A549 treated with AZD9567 at 1 μM for 4 hours (cell line): Measurements from ENCODE around the gene ERCC2. TPM values are rescaled to one million over a fixed set of nuclear protein-coding genes. Genes with fewer than 3 reads are reported as not detected.

Experiments
- total RNA-seq: library from RNA; stranded (reverse); fragments of 200-300 nt; extraction: Qiagen RNA extraction; gene quantifications from 5 replicates; pipeline ENCODE4 v1.2.3, GENCODE V29; 2022; ENCODE audit not compliant: insufficient read depth

The ERCC2 gene
- total RNA-seq: 11.4 to 14.4 TPM (median 14.2 TPM) in 5 replicates

DNA sequence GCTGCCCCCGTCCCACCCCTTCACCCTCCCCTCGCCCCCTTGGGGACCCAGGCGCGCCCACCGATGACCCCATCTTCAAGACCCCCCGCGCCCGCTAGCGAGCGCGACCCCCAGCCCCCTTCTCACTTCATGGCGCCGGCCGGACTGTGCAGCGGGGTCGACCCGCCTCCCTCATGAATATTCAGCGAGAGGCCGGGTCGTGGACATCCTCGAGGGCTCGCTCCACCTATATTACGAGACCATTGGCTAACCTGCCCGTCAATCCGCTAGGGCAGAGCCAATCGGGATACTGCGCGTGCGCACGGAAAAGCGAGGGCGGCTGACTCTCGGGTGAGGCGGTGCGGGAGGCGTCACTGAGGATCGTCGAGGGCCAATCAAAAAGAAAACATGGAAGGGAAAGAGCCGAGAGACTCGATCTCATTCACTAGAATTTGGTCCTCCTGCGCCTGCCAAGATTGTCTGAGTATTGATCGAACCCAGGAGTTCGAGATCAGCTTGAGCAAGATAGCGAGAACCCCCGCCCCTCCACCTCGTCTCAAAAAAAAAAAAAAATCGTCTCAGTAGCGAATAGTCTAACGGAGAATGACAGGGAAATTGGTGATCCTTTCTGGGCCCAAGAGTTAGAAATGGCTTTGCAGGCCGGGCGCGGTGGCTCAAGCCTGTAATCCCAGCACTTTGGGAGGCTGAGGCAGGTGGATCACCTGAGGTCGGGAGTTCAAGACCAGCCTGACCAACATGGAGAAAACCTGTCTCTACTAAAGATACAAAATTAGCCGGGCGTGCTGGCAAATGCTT lies at the start of gene ERCC2:
ERCC2 (minus strand) TSS at position 164 of the 795 bp plus-strand sequence; CDS start at position 131, 33 bp downstream.

DNA sequence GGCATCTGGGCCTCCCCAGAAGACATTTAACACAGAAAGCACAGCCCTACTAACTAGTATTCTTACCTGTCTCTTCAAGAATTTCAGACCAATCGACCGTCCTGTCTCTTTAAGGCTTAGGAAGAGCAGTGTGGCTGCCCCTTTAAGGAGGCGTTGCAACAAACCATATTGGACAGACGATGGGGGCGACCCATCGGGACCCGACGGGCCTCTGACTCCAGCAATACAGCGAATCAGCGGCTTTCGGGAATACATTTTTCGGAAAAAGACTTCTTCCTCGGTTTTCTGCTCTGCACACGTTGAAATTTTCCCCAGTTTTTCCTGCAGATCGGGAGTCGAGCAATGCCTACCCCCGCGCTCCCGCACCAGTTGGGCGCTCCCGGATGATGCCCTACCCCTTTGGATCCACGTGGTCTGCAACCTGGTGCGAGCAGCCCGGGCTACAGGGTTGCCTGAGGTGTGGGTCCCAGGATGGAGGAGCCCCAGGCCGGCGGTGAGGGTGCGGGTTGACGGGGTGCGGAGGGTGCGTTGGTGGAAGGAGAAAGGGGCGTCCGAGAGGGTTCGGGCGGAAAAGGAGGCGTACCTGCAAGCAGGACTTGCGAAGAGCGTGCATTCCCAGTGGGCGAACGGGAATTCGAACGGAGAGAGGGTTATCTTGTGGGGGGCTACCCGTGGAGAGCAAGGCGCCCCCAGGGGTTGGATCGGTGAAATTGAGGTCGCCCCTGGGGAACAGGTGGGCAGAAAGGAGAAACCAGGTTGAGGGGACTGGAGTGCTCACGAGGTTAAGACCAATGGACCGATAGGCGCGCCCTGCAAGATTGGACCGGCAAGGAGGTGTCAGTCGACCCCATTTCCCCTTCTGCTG lies 36.1 kb upstream of the ERCC2 start, which contains the start of gene POLR1G:
POLR1G (plus strand) TSS at position 419 of the 865 bp plus-strand sequence; CDS start at position 472, 53 bp downstream.

GRCh38 chr19:45404557-45405434 lies 34.4 kb upstream of the ERCC2 start, which contains the start of gene PPP1R13L:
Gene PPP1R13L, minus strand, starts transcription at chr19:45405069. Its CDS starts 6,751 bp downstream, at chr19:45398318.

GRCh38 chr19:45340232-45340898 lies 30.0 kb downstream of the ERCC2 start, which contains the start of gene KLC3:
Gene KLC3, plus strand, starts transcription at chr19:45340750. Its CDS starts 4,792 bp downstream, at chr19:45345542.

DNA sequence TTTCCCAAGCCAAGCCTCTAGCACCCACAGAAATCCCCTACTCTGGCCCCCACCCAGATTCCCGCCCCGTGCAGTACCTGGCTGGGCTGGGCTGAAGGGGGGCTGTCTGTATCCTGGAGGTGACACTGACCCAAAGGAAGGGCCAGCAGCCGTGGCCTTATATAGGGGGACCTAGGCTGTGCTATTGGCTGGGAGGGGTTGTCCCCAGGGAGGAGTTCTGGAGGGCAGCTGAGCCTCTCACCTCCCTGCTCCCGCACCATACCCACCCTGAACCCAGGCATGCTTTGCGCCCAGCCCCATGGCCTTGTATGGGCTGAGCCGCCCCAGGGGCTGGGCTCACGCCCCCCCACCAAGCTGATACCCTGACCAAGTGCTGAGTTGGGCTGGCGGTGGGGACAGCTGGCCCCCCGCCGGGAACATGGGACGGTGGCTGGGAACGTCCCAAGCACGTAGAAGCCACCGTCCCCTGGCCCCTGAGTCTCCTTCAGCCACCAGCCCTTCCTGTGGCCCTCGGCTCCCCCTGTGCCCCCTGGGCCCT lies 47.6 kb downstream of the ERCC2 start, which contains the start of gene CKM:
CKM (minus strand) TSS at position 132 of the 538 bp plus-strand sequence. CDS start 3,162 bp downstream, outside the sequence.

Other genes with a start within 250 kb of the ERCC2 start
- gene NKPD1, start 209.6 kb downstream of the ERCC2 start, total RNA-seq: 0.28 to 0.40 TPM (median 0.35 TPM) in 4 of 5 replicates, not detected in the other
- gene TRAPPC6A, start 192.3 kb downstream of the ERCC2 start, total RNA-seq: 35.3 to 48.3 TPM (median 43.4 TPM) in 5 replicates
- 18.7 to 23.9 TPM (median 21.8 TPM) in 5 replicates for gene BLOC1S3, start 191.8 kb downstream of the ERCC2 start, total RNA-seq
- gene EXOC3L2, start 125.2 kb downstream of the ERCC2 start, total RNA-seq: 1.2 to 2.0 TPM (median 1.6 TPM) in 4 of 5 replicates, not detected in the other
- gene MARK4, start 119.3 kb downstream of the ERCC2 start, total RNA-seq: 6.2 to 9.4 TPM (median 7.8 TPM) in 5 replicates
- gene CKM, start 47.7 kb downstream of the ERCC2 start, total RNA-seq: 0.05 to 0.07 TPM in 2 of 5 replicates, not detected in the others
- 0.87 to 1.3 TPM (median 0.91 TPM) in 4 of 5 replicates, not detected in the other for gene KLC3, start 29.8 kb downstream of the ERCC2 start, total RNA-seq
- 19.0 to 37.6 TPM (median 35.5 TPM) in 5 replicates for gene PPP1R13L, start 34.5 kb upstream of the ERCC2 start, total RNA-seq
- 47.1 to 57.7 TPM (median 51.3 TPM) in 5 replicates for gene POLR1G, start 36.1 kb upstream of the ERCC2 start, total RNA-seq
- gene ERCC1, start 53.3 kb upstream of the ERCC2 start, total RNA-seq: 139 to 171 TPM (median 165 TPM) in 5 replicates
- gene FOSB, start 97.4 kb upstream of the ERCC2 start, total RNA-seq: 10.2 to 21.4 TPM (median 18.8 TPM) in 5 replicates
- gene RTN2, start 126.5 kb upstream of the ERCC2 start, total RNA-seq: 5.6 to 13.1 TPM (median 12.6 TPM) in 5 replicates
- gene PPM1N, start 127.9 kb upstream of the ERCC2 start, total RNA-seq: 6.9 to 10.4 TPM (median 8.2 TPM) in 5 replicates
- 159 to 241 TPM (median 195 TPM) in 5 replicates for gene VASP, start 136.9 kb upstream of the ERCC2 start, total RNA-seq
- 10.4 to 16.7 TPM (median 15.7 TPM) in 5 replicates for gene OPA3, start 214.2 kb upstream of the ERCC2 start, total RNA-seq
- 0.05 to 0.27 TPM (median 0.15 TPM) in 4 of 5 replicates, not detected in the other for gene GPR4, start 231.6 kb upstream of the ERCC2 start, total RNA-seq